GM23338 (cell line): ENCODE data around the gene LSM3. TPM values are rescaled to one million over a fixed set of nuclear protein-coding genes. Genes with fewer than 3 reads are reported as not detected.

Experiments used
- CREB1 ChIP-seq: fragments of 250-450 bp; sonication (Bioruptor Pico); IDR thresholded peaks from 2 replicates; pipeline ENCODE4 v1.5.0; 2020; ENCODE audit warnings: low read depth, mild to moderate bottlenecking, moderate library complexity
- CTCF ChIP-seq, 2 experiments: fragments of 200-600 bp in 1 of 2; sonication (generic) in 1 of 2; conservative IDR thresholded peaks; 2 replicates each; pipeline versions ENCODE4 v1.5.1 to v1.6.1; 2016 to 2017; ENCODE audit warnings: antibody characterized with exemption in 2 of 2, low read depth in 2 of 2, mild to moderate bottlenecking in 2 of 2, moderate library complexity in 1 of 2
- ETS1 ChIP-seq: IDR thresholded peaks from 2 replicates; pipeline ENCODE4 v1.6.1; 2016; ENCODE audit warnings: antibody characterized with exemption
- EZH2 ChIP-seq: fragments of 200-600 bp; sonication (generic); IDR thresholded peaks from one replicate; pipeline ENCODE4 v1.8.0; 2017; ENCODE audit warnings: antibody characterized with exemption, mild to moderate bottlenecking, low read depth; ENCODE audit not compliant: unreplicated experiment
- EZH2phosphoT487 ChIP-seq: fragments of 200-600 bp; sonication (generic); IDR thresholded peaks from one replicate; pipeline ENCODE4 v1.8.1; 2018; ENCODE audit warnings: antibody characterized with exemption; ENCODE audit not compliant: unreplicated experiment
- POLR2AphosphoS5 ChIP-seq: IDR thresholded peaks from 2 replicates; pipeline ENCODE4 v1.6.1; 2016; ENCODE audit warnings: antibody characterized with exemption, low read depth
- ZNF331 ChIP-seq: fragments of 250-450 bp; sonication (Bioruptor Pico); IDR thresholded peaks from 2 replicates; pipeline ENCODE4 v1.5.0; 2020; ENCODE audit warnings: low read depth, mild to moderate bottlenecking, moderate library complexity
- ZNF462 ChIP-seq: fragments of 250-450 bp; sonication (Bioruptor Pico); IDR thresholded peaks from 2 replicates; pipeline ENCODE4 v1.5.0; 2020; ENCODE audit warnings: mild to moderate bottlenecking, moderate library complexity
- polyA plus RNA-seq: library from polyadenylated mRNA; unstranded; fragments of >200 nt; fragmentation: Nextera tagmentation; extraction: Ambion mirVana; gene quantifications from 2 replicates; pipeline ENCODE4 v1.2.1, GENCODE V29; 2016
- total RNA-seq: library from RNA; depleted of rRNA; stranded (reverse); fragments of >200 nt; shearing (Covaris generic); gene quantifications from 2 replicates; pipeline ENCODE4 v1.2.3, GENCODE V29; 2014

LSM3 gene
- total and polyA plus RNA-seq, 2 experiments from 2014 or later, result 20.1 to 71.5 TPM

GRCh38 chr3:14194865-14195264 is 16.2 kb downstream of the LSM3 start (continued):
- TF ChIP-seq ZNF462 (CRISPR knock-in tag), result no peak
- no peak for TF ChIP-seq CTCF (conservative IDR thresholded peaks at IDR 0.05; ENCODE audit: low read depth in 2 of 2)
- no peak for TF ChIP-seq CREB1
- TF ChIP-seq EZH2phosphoT487, result no peak
- TF ChIP-seq EZH2, result no peak
- no peak for TF ChIP-seq POLR2AphosphoS5
- no peak for TF ChIP-seq ETS1
- TF ChIP-seq ZNF331 (CRISPR knock-in tag), result no peak
